NCI-H146 treated with DMSO at 0.1 percent for 48 hours (cell line): ENCODE measurements around the gene AHNAK.
A peak's percentile ranks its signal among the peaks of the same experiment; 100 is the strongest.
"Not testable (repeated sequence)": the region's sequence is repeated elsewhere in the genome, so short reads cannot be mapped to it uniquely, and the experiment has no call there.

ENCODE experiments used
- DNase-seq: peaks from one replicate; lab custom pipeline; 2025; ENCODE audit not compliant: unreplicated experiment; lab: John Stamatoyannopoulos, UW

Gene AHNAK

GRCh38 chr11:62552485-62553079, 6.0 kb upstream of the AHNAK start:
- DNase-seq: no peak

- DNase-seq: not testable (repeated sequence)
These were observed 3.9 kb upstream of the AHNAK start for GRCh38 chr11:62550478-62550877.

DNA sequence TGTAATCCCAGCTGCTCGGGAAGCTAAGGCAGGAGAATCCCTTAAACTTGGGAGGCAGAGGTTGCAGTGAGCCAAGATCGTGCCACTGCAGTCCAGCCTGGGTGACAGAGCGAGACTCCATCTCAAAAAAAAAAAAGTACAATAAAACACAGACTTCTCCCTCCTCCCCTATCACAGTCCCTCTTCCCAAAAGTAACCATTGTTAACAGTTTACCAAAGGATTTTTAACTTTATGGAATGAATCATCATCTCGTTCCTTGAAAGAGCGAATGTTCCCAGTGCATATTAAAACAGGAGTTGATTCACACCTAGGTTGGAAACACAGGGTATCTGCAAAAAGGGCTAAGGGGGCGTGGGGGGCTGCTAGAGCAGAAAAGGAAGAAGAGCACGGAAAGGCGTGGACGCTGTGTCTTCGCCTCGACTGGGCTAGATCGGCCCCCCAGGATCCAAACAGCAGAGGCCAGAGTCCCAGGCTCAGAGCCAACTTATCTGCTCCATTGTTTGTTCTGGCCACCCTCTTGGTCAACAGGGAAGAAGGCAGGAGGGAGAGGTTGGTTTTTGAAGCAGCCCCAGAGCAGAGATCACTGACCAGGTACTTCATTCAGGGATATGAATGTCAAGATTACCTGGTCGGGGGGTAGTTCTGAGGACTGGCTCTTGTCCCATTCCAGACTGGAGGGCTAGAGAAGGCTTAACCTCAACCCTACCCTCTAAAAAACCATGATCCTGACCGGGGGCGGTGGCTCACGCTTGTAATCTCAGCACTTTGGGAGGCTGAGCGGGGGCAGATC, 2.1 kb upstream of the AHNAK start:
- DNase-seq: no peak

- DNase-seq: no peak
These were observed 1.2 kb upstream of the AHNAK start for GRCh38 chr11:62547691-62548281.

DNA sequence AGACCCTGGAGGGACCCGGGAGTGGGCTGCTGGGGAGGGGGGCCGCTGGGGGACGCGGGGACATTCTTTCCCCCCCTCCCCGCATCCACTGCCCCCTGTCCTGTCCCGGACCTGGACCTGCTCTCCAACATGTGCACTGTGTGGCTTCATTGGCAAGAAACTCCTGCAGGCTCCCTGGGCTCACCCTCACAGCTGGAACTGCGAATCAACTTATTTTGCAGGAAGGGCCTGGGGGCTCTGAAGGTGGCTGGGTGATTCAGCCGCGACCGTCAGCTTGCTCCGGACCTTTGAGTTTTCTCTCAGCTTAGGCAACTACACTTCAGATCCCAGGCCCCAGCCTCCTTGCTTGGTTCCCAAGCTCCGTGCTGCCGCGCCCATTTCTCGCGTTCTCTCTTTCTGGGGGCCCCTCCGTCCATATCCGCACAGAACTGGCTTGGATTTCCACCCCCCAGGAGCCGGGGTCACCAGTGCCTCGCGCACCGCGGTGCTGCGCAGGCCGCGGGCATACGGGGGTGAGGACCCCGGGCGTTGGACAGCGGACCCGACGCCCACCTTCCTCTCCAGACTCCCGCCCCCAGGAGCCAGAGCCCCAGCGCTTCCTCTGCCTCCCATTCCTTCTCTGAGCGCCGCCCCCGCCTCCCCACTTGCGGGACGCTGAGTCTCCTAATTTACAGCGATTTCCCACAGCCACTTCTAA, 471 bp upstream of the AHNAK start:
- no peak for DNase-seq

DNA sequence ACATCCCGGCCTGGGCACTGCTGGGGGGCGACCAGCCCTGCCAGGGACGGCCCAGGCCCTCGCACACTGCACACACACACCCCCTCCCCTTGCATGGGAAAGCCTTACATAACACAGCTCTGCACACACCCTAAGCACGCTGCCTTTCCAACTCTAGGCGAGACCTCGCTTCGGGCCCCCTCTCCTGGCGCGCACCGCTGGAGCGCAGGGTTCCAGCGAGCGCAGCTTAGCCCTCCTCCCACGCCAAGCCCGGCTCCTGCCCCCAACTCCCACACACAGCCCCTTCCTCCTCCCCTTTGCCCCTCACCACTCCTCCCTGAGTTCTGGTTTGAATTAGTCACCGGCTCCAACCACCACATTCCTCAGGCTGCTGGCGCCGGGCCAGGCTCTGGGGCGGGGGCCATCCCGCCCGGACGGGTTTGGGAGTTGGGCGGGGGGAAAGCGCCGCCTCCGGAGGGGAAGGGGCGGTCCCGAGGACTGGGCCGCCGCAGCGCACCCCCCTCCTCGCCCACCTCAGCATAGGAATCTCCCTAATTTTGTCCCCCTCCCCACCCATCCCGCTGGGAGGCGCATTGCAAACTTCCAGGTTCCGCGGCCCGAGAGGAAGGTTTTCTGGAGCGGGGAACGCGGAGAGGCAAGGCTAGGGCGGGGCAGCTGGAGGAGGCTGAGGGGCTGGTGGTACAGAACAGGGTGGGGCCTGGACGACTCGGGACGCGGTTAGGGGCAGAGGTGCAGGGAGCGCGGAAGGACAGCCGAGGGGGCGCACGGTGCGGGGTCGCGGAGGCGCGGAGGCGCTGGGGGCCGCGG, 966 bp downstream of the AHNAK start:
- peak; percentile 14 for DNase-seq

GRCh38 chr11:62544581-62545436, 1.8 kb downstream of the AHNAK start:
- DNase-seq: no peak

DNA sequence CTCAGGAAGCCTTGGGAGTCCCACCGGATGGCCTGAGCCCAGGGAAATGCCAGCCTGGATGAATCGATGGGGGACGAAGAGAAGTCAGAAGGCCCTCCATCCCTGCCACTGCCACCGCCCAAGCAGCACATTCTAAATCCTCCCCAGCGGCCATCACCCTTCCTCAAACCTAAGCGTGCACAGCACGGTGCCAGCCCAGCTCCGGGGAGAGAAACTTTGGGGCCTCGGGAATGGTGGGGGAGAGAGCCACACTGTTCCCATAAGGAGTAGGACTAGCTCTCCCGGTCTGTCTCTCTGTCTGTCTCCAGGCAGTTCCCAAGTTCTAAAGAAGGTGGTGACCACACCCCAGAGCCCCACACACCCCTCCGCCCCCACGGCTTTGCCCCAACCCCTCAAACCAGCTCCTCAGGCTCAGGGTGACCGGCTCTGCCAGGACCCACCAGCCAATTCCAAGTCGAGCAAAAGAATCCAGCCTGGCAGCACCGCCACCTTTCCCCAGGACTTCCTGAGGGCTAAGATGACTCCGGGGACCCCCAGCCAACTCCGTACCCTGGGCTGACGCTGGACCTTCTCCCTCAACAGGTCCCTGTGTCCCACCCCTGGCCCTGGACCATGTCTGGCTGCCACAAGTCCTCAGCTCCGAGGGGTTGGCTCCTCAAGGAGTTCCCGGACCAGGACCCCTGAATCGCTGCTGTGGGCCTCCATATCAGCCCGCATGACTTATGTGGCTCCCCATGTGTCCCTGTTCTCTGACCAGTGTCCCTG, 2.7 kb downstream of the AHNAK start:
- DNase-seq: no peak

GRCh38 chr11:62542750-62543567, 3.6 kb downstream of the AHNAK start:
- peak; percentile 37 for DNase-seq

DNA sequence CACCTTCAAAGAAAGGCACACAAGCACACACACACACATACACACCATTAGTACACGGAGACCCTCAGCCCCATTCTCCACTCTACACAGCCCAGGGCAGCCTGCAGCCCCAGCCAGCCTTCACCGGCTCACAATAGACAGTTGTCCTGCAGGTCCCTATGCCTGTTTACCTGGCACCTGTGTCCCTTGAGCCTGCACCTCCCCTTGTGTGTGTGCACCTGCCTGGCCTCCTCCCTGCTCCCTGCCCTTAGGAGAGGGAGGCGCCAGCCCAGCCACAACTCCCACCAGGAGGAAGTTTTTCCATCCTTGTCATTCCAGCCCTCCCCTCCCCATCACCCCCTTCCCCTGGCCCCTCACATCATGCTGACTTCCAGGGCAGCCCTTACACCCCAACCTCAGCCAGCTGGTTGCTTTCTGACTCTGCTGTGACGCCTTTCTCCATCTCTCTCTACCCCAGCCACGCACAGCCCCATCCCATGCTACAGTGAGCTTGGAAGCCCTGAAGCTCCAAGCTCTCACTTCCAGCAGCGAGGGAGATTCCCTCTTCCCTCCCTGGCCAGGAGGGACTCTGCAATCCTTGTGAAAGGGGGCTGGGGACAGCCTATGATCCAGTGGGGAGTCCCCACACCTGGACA, 4.4 kb downstream of the AHNAK start:
- DNase-seq: peak; percentile 70

- DNase-seq: no peak
These were observed 5.6 kb downstream of the AHNAK start for GRCh38 chr11:62540804-62541701.

DNA sequence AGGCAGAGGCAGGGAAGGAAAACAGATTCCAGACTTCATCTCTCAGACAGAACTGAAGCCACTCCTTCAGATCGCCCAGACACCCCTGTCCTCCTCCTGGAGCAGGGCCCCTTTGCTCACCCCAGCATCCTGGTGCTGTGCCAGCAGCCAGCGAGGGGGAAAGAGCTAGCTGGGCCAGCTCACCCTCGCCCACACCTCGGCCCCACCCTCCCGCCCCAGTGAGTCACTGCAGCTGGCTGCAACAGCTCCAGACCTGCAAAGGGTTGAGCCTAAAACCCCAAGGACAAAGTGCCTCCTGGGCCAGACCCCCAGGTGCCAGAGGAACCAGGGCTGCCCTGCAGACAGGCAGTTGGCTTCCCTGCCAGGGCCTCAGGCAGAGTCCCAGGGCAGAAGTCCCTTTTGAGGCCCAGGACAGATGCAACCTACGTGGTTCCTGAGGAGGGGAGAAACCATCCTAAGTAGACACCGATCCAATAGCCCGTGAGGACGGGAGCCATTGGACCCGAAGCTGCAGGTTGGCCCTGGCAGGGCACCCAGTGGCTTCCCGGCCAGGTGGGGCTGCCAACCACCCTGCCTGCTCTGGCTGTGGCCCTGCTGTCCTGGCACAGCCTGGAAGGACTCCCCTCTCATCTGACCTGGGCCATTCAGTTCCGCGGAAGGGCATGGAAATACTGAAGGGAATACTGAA, 7.2 kb downstream of the AHNAK start:
- DNase-seq: no peak

DNA sequence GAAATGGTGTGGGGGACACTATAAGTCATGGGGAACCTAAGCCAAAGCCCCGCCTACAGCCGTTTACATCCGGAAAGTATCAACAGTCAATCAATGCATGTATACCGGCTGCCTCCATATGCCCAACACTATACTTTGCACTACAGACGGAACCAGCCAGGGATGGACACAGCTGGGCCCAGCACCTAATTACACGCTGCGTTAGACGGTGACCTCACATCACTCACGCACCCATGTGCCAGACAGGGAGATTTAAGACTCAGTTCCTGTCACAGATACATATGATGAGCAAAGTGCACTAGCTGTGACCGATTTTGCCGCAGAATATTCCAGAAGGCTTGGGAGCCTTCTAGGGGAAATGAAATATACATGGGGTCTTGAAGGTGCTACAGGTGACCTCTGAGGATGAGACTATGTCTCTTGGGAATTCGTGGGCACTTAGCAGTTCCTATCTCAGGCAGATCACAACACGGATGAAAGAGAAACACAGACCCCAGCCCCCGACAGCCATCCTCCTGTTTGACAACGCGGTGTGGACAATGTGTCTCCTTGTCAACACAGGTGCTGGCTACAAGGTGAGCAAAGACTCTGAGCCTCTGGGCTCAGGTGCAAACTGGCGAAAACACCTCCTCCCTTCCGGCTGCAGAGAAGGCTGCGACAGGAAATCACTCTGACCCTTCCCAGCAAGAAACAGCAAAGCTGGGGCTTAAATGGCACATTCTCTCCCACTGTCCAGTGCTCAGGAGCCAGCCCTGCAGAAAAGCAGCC, 8.0 kb downstream of the AHNAK start:
- peak; percentile 62 for DNase-seq

GRCh38 chr11:62536301-62536957, 10.2 kb downstream of the AHNAK start:
- peak; percentile 5 for DNase-seq

DNA sequence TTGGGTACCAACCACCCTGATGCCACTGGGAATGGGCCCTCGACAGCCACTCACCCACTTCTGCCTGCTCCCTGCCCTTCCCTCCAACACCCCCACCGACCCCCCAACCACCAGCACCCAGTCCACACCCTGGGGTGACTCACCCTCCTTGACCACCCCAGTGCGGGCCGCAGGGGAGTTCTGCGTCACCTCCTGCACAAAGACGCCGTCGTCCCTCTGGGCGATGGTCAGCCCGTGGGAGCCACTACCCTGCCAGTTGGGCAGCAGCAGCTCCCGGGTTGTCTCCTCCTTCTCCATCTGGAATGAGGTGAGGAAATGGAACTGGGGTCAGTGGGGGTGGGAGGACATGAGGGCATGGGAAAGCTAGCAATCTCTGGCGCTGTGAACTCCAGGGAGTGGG, 10.8 kb downstream of the AHNAK start:
- DNase-seq: no peak
